Astrocyte of the spinal cord (primary cell): ENCODE data around the gene GALNT1.

Source experiments
- DNase-seq: peaks from one replicate; pipeline ENCODE4 v3.0.0; 2011; ENCODE audit warnings: low read depth, low spot score
- H3K4me3 ChIP-seq: 2 replicates; pipeline ENCODE4 v1.5.1; 2011; ENCODE audit warnings: low read depth, mild to moderate bottlenecking, low read length, moderate library complexity
- CTCF ChIP-seq: IDR thresholded peaks from 2 replicates; pipeline ENCODE4 v1.5.1; 2012; ENCODE audit warnings: low read depth, mild to moderate bottlenecking, low read length, inconsistent platforms
- in situ Hi-C: cut with HindIII; loops from 2 replicates; pipeline ENCODE4 v1.10.0; 2017; ENCODE audit warnings: low sequenced_read_pairs

The GALNT1 gene

GRCh38 chr18:35745814-35746213 is 164.3 kb downstream of the GALNT1 start:
- in situ Hi-C loops: no loop called here
- no peak for TF ChIP-seq CTCF

GRCh38 chr18:35746826-35747339 is 165.3 kb downstream of the GALNT1 start:
- no peak for TF ChIP-seq CTCF
- no peak overlapping the region for H3K4me3 ChIP-seq
- no peak for DNase-seq
- in situ Hi-C loops: no loop called here

More at GRCh38 chr18:35745814-35746213, 164.3 kb downstream of the GALNT1 start:
- no peak overlapping the region for H3K4me3 ChIP-seq
- no peak for DNase-seq

GRCh38 chr18:35747894-35748472 is 166.4 kb downstream of the GALNT1 start:
- no peak for TF ChIP-seq CTCF
- no peak for DNase-seq
- in situ Hi-C loops: no loop called here

GRCh38 chr18:35749701-35750100 is 168.2 kb downstream of the GALNT1 start:
- DNase-seq: no peak
- in situ Hi-C loops: no loop called here
- no peak for TF ChIP-seq CTCF
- no peak overlapping the region for H3K4me3 ChIP-seq

More at GRCh38 chr18:35747894-35748472, 166.4 kb downstream of the GALNT1 start:
- no peak overlapping the region for H3K4me3 ChIP-seq

- DNase-seq: no peak
- H3K4me3 ChIP-seq: no peak overlapping the region
- in situ Hi-C loops: no loop called here
- TF ChIP-seq CTCF: no peak
These were observed 169.4 kb downstream of the GALNT1 start for GRCh38 chr18:35750929-35751328.

- no peak overlapping the region for H3K4me3 ChIP-seq
- DNase-seq: no peak
- in situ Hi-C loops: no loop called here
- no peak for TF ChIP-seq CTCF
These were observed 171.9 kb downstream of the GALNT1 start for GRCh38 chr18:35753306-35753910.
